NCI-H82 treated with DMSO at 0.1 percent for 48 hours (cell line): ENCODE measurements around the gene INKA2.

Experiments used
- DNase-seq: peaks from one replicate; lab custom pipeline; 2025; ENCODE audit not compliant: unreplicated experiment; lab: John Stamatoyannopoulos, UW

Gene INKA2

GRCh38 chr1:111706921-111707320, 32.3 kb downstream of the INKA2 start:
- no peak for DNase-seq

GRCh38 chr1:111705841-111706240, 33.4 kb downstream of the INKA2 start:
- no peak for DNase-seq

DNA sequence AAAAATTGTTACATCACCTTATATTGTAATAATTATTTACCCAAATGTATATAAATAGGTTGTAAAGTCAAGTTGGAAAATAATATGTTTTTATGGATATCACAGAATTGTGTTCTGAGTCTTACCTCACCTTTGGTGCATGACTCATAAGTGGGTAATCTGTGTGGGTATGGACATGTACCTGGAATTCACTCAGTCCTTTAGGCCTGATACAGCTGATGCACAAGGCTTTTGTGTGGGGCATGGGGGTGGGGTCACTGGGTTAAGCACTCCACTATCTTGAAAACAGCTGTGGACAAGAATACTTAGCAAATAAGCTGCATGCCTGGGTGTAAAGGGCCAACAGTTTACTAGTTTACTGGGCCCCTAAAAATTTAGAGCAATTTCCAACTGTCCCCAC, 34.4 kb downstream of the INKA2 start:
- no peak for DNase-seq

DNA sequence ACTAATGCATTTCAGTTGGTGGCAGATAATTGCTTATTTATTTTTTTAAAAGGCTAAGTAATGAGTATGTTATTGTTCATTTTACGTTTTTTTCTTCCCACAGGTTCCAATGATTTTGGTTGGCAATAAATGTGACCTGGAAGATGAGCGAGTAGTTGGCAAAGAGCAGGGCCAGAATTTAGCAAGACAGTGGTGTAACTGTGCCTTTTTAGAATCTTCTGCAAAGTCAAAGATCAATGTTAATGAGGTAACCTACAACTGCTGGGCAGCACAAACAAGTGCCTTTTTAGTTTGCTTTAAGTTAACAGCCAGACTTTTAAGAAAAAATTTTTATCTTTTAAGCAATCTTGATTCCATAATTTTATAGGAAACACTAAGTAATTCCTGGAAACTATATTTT, 35.0 kb downstream of the INKA2 start:
- DNase-seq: no peak

DNA sequence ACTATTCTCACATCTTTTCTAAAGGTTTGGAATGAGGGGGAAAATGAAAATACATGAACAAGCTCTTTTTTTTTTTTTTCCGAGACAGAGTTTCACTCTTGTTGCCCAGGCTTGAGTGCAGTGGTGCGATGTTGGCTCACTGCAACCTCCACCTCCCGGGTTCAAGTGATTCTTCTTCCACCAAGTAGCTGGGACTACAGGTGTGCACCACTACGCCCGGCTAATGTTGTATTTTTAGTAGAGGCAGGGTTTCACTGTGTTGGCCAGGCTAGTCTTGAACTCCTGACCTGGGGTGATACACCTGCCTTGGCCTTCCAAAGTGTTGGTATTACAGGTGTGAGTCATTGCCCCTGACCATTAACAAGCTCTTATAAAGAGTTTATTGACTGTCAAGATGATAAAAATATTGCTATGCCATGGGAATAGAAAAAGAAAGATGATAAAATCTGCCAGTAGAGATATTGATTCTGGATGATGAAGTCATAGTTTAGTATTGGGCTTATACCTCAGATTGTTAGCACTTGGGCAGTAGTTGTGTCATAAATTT, 36.6 kb downstream of the INKA2 start:
- no peak for DNase-seq

- no peak for DNase-seq
Measured at GRCh38 chr1:111699268-111699667, 39.9 kb downstream of the INKA2 start.

- DNase-seq: no peak
Measured at GRCh38 chr1:111696330-111696729, 42.9 kb downstream of the INKA2 start.

- no peak for DNase-seq
Measured at GRCh38 chr1:111695801-111696200, 43.4 kb downstream of the INKA2 start.

DNA sequence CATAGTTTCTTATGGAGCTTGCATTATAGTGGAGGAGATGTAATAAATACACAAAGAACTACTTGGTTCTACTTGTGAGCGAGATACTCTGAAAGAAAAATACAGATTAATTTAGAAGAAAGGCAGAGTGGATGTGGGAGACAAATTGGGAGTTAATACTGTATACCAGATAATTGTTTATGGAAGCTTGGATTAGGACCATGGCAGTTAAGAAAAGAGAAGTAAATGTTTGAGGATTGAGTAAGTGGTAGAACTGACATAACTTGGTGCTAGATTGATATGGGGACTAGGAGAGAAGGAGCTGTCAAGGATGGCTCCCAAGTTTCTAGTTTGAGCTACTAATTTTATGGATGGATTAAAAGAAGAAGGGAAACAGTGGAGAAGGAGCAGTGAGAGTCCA, 47.3 kb downstream of the INKA2 start:
- no peak for DNase-seq

GRCh38 chr1:111690306-111690617, 48.9 kb downstream of the INKA2 start:
- no peak for DNase-seq
